HG03025 (cell line): ENCODE data around the gene PXK.
A peak's percentile ranks its signal among the peaks of the same experiment; 100 is the strongest.
"Not testable (repeated sequence)": the region's sequence is repeated elsewhere in the genome, so short reads cannot be mapped to it uniquely, and the experiment has no call there.

Experiments
- ATAC-seq: cut with Tn5 transposase; IDR thresholded peaks from one replicate; pipeline ENCODE4 v1.9.1; 2021; ENCODE audit warnings: mild to moderate bottlenecking, moderate library complexity; ENCODE audit not compliant: unreplicated experiment, low FRiP score

Gene PXK

DNA sequence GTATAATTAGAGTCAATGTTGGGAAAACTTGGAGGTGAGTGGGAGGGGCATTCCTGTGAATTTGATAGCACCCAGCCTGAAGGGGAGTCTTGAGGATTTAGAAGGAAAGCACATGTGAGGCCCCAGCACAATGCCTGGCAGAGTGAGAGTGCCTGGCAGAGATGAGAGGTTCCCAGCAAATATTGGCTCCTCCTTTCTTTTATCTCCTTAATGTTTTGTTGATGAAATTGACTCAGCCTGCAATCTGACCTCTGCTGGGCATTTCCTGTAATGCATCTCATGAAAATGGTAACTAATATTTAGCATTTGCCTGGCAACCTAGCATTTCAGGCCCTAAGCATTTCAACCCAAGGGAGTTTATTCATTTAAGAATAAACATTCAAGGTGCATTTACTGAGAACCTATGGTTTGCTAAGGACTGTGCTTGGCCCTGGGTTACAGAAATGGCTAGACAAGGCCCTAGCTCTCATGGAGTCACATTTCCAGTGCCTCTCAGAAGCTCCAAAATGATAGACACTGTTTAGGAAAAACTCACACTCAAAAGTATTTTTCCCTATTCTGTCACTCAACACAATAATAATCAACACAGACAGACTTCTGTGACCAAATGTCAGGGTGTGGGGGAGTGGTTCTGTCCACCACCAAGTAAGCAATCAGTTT is 82.0 kb downstream of the PXK start:
- no peak for ATAC-seq

GRCh38 chr3:58416191-58416590 is 83.5 kb downstream of the PXK start:
- ATAC-seq: no peak

- no peak for ATAC-seq
Measured at GRCh38 chr3:58417075-58417474, 84.4 kb downstream of the PXK start.

DNA sequence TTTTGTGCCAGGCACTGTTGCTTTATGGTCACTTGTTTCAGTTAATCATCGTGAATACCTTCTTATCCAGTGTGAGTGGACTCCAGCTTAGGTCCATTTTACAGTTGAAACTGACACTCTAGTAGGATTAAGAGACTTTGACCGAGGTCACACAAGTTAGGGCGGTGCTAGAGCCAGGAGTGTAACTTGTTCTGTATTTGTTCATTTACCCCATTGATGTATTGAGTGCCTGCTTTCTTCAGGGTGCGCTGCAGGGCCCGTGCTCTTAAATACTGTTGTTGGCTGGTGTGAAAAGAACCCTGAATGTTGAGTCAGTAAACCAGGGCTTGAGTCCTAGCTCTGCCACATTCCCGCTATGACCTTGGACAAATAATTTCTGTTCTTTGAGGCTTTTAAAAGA is 85.5 kb downstream of the PXK start:
- ATAC-seq: no peak

- ATAC-seq: peak; percentile 63
Measured at GRCh38 chr3:58419780-58420507, 87.3 kb downstream of the PXK start.

- no peak for ATAC-seq
Measured at GRCh38 chr3:58421004-58421403, 88.3 kb downstream of the PXK start.

GRCh38 chr3:58422756-58423325 is 90.1 kb downstream of the PXK start:
- ATAC-seq: no peak

- no peak for ATAC-seq
Measured at GRCh38 chr3:58424613-58425012, 91.9 kb downstream of the PXK start.

- ATAC-seq: no peak
Measured at GRCh38 chr3:58425782-58426181, 93.1 kb downstream of the PXK start.

GRCh38 chr3:58427661-58428361 is 95.1 kb downstream of the PXK start:
- ATAC-seq: no peak

GRCh38 chr3:58429657-58430056 is 97.0 kb downstream of the PXK start:
- ATAC-seq: peak; percentile 55

DNA sequence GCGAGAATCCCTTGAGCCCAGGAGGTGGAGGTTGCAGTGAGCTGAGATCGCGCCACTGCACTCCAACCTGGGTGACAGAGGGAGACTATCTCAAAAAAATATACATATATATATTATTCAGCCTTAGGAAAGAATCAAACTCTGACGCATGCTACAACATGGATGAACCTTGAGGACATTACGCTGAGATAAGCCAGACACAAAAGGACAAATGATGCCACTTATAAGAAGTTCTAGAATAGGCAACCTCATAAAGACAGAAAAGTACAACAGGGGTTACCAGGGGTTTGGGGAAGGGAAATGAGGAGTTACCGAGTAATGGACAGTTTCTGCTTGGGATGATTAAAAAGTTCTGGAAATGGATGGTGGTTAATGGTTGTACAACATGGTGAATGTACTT is 100.2 kb downstream of the PXK start:
- ATAC-seq: no peak

- peak; percentile 92 for ATAC-seq
Measured at GRCh38 chr3:58433400-58434167, 100.9 kb downstream of the PXK start, which contains the start of gene PDHB. PDHB (minus strand) TSS chr3:58433832; CDS start chr3:58433809, 23 bp downstream.

GRCh38 chr3:58434168-58434504 is 101.4 kb downstream of the PXK start:
- ATAC-seq: no peak

- ATAC-seq: no peak
Measured at GRCh38 chr3:58434511-58434910, 101.8 kb downstream of the PXK start.

DNA sequence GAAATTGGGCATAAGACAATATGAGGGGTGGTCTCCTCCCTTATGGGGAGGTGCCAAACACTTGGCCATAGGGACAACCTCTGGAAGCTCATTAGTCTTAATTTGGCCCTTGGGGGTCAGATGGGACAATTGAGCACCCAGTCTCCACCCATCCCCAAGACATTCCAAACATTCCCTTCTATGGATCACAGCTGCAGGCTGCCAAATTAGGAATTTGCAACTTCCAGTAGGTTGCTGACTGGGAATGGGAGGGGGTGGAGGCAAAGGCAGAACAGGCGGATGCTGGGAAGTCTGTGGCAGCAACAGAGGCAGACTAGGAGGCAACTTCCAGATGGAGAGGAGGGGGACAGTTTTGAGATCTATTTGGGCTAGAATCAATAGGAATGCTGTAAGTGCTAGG is 102.3 kb downstream of the PXK start:
- ATAC-seq: no peak

- ATAC-seq: not testable (repeated sequence)
Measured at GRCh38 chr3:58437276-58437675, 104.6 kb downstream of the PXK start.

DNA sequence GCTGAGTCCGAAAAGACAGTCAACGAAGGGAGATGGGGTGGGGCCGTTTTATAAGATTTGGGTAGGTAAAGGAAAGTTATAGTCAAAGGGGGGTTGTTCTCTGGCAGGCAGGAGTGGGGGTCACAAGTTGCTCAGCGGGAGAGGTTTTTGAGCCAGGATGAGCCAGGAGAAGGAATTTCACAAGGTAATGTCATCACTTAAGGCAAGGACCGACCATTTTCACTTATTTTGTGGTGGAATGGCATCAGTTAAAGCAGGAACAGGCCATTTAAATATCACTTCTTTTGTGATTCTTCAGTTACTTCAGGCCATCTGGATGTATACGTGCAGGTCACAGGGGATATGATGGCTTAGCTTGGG is 108.3 kb downstream of the PXK start:
- ATAC-seq: not testable (repeated sequence)

- no peak for ATAC-seq
Measured at GRCh38 chr3:58441514-58442450, 109.1 kb downstream of the PXK start.

- no peak for ATAC-seq
Measured at GRCh38 chr3:58452176-58452575, 119.5 kb downstream of the PXK start.
